Thyroid gland (tissue), 4 donors: ENCODE results near the gene MAGEA2. TPM values are rescaled to one million over a fixed set of nuclear protein-coding genes. Genes with fewer than 3 reads are reported as not detected.
"Not testable (repeated sequence)": the region's sequence is repeated elsewhere in the genome, so short reads cannot be mapped to it uniquely, and the experiment has no call there.

ENCODE experiments used
- DNase-seq, 2 donors: peaks; one replicate each; pipeline ENCODE4 v3.0.0-alpha.2; 2019
- H3K27ac ChIP-seq, 3 donors: fragments of 200-600 bp; sonication (generic); 1 replicate in 2 of 3; 2 replicates in 1 of 3; pipeline ENCODE4 v1.5.1; 2016 to 2019; ENCODE audit warnings: mild to moderate bottlenecking in 1 of 3, moderate library complexity in 1 of 3
- H3K27me3 ChIP-seq: fragments of 200-600 bp; sonication (generic); one replicate; pipeline ENCODE4 v1.5.1; 2019
- H3K36me3 ChIP-seq, 2 donors: fragments of 200-600 bp; sonication (generic); one replicate each; pipeline ENCODE4 v1.5.1; 2016 to 2019
- H3K4me1 ChIP-seq, 2 donors: fragments of 200-600 bp; sonication (generic); one replicate each; pipeline ENCODE4 v1.5.1; 2017 to 2019
- H3K4me3 ChIP-seq, 3 donors: fragments of 200-600 bp; sonication (generic); replicated peaks in 1 of 3; 1 replicate in 2 of 3; 2 replicates in 1 of 3; pipeline ENCODE4 v1.5.1; 2016; ENCODE audit warnings: mild to moderate bottlenecking in 1 of 3
- H3K9me3 ChIP-seq: fragments of 200-600 bp; sonication (generic); one replicate; pipeline ENCODE4 v1.5.1; 2017
- POLR2A ChIP-seq, 2 donors: fragments of 450-650 bp; IDR thresholded peaks; one replicate each; pipeline ENCODE4 v1.6.1; 2017; ENCODE audit warnings: antibody characterized with exemption in 2 of 2, mild to moderate bottlenecking in 2 of 2, moderate library complexity in 1 of 2
- WGBS, 2 donors: methylation state at CpG; one replicate each; pipeline ENCODE4 v1.1.5; 2017; 5-methylcytosine and 5-hydroxymethylcytosine counted together
- intact Hi-C: fragments of 100-400 bp; cut with DNase I; formaldehyde crosslinking; loops from one replicate; pipeline ENCODE4 v1.15.1; 2023
- total RNA-seq, 4 donors: library from RNA; depleted of rRNA; stranded (reverse); fragments of >200 nt; gene quantifications; one replicate each; pipeline ENCODE4 v1.2.3, GENCODE V29; 2016
- TF ChIP-seq, protein P1 (sequence below), 6 experiments: fragments of 200-600 bp in 3 of 6; fragments of 450-650 bp in 3 of 6; sonication (generic) in 3 of 6; IDR thresholded peaks; one replicate each; pipeline ENCODE4 v1.5.1; 2016 to 2019; ENCODE audit warnings: antibody characterized with exemption in 6 of 6, mild to moderate bottlenecking in 2 of 6, inconsistent platforms in 1 of 6, moderate library complexity in 1 of 6

Gene MAGEA2
- total RNA-seq, 4 donors from 2014 or later: not detected

DNA sequence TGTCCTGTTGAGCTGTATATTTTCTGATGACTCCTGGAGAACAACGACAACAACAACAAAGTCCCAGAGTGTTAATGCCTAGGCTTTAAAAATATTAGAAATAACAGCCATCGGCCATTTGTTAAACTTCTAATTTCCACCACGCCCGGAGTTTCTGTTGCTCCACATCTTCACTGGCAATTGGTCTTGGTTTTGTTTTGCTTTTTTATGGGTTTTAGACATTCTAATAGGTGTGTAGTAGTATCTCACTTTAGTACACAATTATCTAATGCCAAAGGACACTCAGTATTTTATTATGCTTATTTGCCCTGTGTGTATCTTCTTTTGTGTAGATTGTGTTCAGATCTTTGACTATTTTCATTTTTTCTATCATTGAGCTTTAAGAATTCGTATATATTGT, 15.1 kb downstream of the MAGEA2 start:
- intact Hi-C loops: no loop called here
- Histone ChIP-seq H3K9me3 (no peaks in the 10 kb centered on the region), H3K4me1 (no peaks in the 10 kb centered on the region), H3K4me3 (no peak overlapping the region), H3K27ac (no peak overlapping the region), H3K36me3 (no peaks in the 10 kb centered on the region), H3K27me3 (no peaks in the 10 kb centered on the region)
- 94 to 95% methylated on average over 5 of the region's 5 CpGs for WGBS, 2 donors
- TF ChIP-seq POLR2A (IDR thresholded peaks at IDR 0.05): no peak
- TF ChIP-seq, protein P1, sequence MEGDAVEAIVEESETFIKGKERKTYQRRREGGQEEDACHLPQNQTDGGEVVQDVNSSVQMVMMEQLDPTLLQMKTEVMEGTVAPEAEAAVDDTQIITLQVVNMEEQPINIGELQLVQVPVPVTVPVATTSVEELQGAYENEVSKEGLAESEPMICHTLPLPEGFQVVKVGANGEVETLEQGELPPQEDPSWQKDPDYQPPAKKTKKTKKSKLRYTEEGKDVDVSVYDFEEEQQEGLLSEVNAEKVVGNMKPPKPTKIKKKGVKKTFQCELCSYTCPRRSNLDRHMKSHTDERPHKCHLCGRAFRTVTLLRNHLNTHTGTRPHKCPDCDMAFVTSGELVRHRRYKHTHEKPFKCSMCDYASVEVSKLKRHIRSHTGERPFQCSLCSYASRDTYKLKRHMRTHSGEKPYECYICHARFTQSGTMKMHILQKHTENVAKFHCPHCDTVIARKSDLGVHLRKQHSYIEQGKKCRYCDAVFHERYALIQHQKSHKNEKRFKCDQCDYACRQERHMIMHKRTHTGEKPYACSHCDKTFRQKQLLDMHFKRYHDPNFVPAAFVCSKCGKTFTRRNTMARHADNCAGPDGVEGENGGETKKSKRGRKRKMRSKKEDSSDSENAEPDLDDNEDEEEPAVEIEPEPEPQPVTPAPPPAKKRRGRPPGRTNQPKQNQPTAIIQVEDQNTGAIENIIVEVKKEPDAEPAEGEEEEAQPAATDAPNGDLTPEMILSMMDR (IDR thresholded peaks at IDR 0.05): no peak
- DNase-seq: no peak

DNA sequence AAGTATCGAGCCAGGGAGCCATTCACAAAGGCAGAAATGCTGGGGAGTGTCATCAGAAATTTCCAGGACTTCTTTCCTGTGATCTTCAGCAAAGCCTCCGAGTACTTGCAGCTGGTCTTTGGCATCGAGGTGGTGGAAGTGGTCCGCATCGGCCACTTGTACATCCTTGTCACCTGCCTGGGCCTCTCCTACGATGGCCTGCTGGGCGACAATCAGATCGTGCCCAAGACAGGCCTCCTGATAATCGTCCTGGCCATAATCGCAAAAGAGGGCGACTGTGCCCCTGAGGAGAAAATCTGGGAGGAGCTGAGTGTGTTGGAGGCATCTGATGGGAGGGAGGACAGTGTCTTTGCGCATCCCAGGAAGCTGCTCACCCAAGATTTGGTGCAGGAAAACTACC, 17.1 kb downstream of the MAGEA2 start:
- H3K27ac ChIP-seq, H3K4me1 ChIP-seq, DNase-seq, H3K9me3 ChIP-seq, intact Hi-C loops, H3K36me3 ChIP-seq, H3K27me3 ChIP-seq, H3K4me3 ChIP-seq: not testable (repeated sequence)
- WGBS, 2 donors: 88 to 93% methylated on average over 6 to 10 of the region's 12 CpGs

DNA sequence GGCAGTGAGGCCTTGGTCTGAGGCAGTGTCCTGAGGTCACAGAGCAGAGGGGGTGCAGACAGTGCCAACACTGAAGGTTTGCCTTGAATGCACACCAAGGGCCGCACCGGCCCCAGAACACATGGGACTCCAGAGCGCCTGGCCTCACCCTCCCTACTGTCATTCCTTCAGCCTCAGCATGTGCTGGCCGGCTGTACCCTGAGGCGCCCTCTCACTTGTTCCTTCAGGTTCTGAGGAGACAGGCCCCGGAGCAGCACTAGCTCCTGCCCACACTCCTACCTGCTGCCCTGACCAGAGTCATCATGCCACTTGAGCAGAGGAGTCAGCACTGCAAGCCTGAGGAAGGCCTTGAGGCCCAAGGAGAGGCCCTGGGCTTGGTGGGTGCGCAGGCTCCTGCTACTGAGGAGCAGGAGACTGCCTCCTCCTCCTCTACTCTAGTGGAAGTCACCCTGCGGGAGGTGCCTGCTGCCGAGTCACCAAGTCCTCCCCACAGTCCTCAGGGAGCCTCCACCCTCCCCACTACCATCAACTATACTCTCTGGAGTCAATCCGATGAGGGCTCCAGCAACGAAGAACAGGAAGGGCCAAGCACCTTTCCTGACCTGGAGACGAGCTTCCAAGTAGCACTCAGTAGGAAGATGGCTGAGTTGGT, 17.7 kb downstream of the MAGEA2 start:
- WGBS, 2 donors: 100% methylated on average over 2 of the region's 12 CpGs; no CpG with 5 or more reads in 1 of the 2 donors
- no peak for DNase-seq
- intact Hi-C loops: no loop called here

DNA sequence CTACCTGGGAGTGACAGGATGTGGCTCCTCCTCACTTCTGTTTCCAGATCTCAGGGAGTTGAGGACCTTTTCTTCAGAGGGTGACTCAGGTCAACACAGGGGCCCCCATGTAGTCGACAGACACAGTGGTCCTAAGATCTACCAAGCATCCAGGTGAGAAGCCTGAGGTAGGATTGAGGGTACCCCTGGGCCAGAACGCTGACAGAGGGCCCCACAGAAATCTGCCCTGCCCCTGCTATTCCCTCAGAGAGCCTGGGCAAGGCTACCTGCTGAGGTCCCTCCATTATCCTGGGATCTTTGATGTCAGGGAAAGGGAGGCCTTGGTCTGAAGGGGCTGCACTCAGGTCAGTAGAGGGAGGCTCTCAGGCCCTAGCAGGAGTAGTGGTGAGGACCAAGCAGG, 18.5 kb downstream of the MAGEA2 start:
- intact Hi-C loops: no loop called here
- Histone ChIP-seq H3K36me3 (no peaks in the 10 kb centered on the region), H3K27ac (no peak overlapping the region), H3K4me1 (no peaks in the 10 kb centered on the region), H3K4me3 (no peak overlapping the region), H3K9me3 (no peaks in the 10 kb centered on the region), H3K27me3 (no peaks in the 10 kb centered on the region)
- WGBS, 2 donors: no CpG with 5 or more reads among the region's 2 CpGs
- TF ChIP-seq, protein P1 (IDR thresholded peaks at IDR 0.05): no peak
- TF ChIP-seq POLR2A (IDR thresholded peaks at IDR 0.05): no peak
- no peak for DNase-seq

More for the DNA sequence above, 17.7 kb downstream of the MAGEA2 start:
- no peak overlapping the region for H3K27ac ChIP-seq
- H3K9me3 ChIP-seq: no peaks in the 10 kb centered on the region
- no peak for TF ChIP-seq POLR2A (IDR thresholded peaks at IDR 0.05)
- TF ChIP-seq, protein P1 (IDR thresholded peaks at IDR 0.05): no peak
- no peak overlapping the region for H3K4me3 ChIP-seq
- no peaks in the 10 kb centered on the region for H3K36me3 ChIP-seq
- no peaks in the 10 kb centered on the region for H3K27me3 ChIP-seq
- no peaks in the 10 kb centered on the region for H3K4me1 ChIP-seq

DNA sequence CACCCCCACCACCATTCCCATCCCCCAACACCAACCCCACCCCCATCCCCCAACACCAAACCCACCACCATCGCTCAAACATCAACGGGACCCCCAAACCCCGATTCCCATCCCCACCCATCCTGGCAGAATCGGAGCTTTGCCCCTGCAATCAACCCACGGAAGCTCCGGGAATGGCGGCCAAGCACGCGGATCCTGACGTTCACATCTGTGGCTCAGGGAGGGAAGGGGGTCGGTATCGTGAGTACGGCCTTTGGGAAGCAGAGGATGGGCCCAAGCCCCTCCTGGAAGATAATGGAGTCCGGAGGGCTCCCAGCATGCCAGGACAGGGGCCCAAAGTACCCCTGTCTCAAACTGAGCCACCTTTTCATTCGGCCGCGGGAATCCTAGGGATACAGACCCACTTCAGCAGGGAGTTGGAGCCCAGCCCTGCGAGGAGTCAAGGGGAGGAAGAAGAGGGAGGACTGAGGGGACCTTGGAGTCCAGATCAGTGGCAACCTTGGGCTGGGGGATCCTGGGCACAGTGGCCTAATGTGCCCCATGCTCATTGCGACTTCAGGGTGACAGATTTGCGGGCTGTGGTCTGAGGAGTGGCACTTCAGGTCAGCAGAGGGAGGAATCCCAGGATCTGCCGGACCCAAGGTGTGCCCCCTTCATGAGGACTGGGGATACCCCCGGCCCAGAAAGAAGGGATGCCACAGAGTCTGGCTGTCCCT, 19.3 kb downstream of the MAGEA2 start:
- H3K27me3 ChIP-seq, intact Hi-C loops, H3K4me1 ChIP-seq, H3K9me3 ChIP-seq, H3K36me3 ChIP-seq, DNase-seq, H3K27ac ChIP-seq, H3K4me3 ChIP-seq: not testable (repeated sequence)
- WGBS, 2 donors: 98 to 100% methylated on average over 2 to 8 of the region's 22 CpGs

DNA sequence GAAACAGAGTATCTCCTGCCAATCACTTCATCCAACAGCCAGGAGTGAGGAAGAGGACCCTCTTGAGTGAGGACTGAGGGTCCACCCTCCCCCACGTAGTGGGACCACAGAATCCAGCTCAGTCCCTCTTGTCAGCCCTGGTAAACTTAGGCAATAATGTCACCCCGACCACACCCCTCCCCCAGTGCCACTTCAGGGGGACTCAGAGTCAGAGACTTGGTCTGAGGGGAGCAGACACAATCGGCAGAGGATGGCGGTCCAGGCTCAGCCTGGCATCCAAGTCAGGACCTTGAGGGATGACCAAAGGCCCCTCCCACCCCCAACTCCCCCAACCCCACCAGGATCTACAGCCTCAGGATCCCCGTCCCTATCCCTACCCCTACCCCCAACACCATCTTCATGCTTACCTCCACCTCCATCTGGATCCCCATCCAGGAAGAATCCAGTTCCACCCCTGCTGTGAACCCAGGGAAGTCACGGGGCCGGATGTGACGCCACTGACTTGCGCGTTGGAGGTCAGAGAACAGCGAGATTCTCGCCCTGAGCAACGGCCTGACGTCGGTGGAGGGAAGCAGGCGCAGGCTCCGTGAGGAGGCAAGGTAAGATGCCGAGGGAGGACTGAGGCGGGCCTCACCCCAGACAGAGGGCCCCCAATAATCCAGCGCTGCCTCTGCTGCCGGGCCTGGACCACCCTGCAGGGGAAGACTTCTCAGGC, 20.2 kb downstream of the MAGEA2 start, which contains the start of the genes CSAG1 and MAGEA12:
Gene CSAG1, minus strand, starts transcription at position 461 of the 715 bp plus-strand sequence. CDS start 1,261 bp downstream, outside the sequence.
Gene MAGEA12, plus strand, starts transcription at position 497 of the 715 bp plus-strand sequence. CDS start 2,405 bp downstream, outside the sequence.
- Histone ChIP-seq H3K36me3 (no peaks in the 10 kb centered on the region), H3K27me3 (no peaks in the 10 kb centered on the region), H3K4me3 (no peak within 1 kb of the TSS), H3K27ac (no peak within 1 kb of the TSS), H3K4me1 (no peaks in the 10 kb centered on the region), H3K9me3 (no peaks in the 10 kb centered on the region)
- WGBS, 2 donors: 89 to 98% methylated on average over 8 of the region's 21 CpGs
- DNase-seq: no peak
- intact Hi-C loops: no loop called here
- TF ChIP-seq, protein P1 (IDR thresholded peaks at IDR 0.05): no peak
- TF ChIP-seq POLR2A (IDR thresholded peaks at IDR 0.05): no peak
